ENCODE results near the gene MMP25.
"Not testable (repeated sequence)": the region's sequence is repeated elsewhere in the genome, so short reads cannot be mapped to it uniquely, and the experiment has no call there.

MMP25 gene

GRCh38 chr16:3049921-3050481, 3.6 kb downstream of the MMP25 start:
- no peak overlapping the region for H3K4me3 ChIP-seq (ENCODE audit: low read length)
- TF ChIP-seq ZNF274 (IDR thresholded peaks at IDR 0.05; ENCODE audit: low read depth, low read length): no peak

GRCh38 chr16:3050487-3050886, 4.1 kb downstream of the MMP25 start:
- no peak overlapping the region for H3K4me3 ChIP-seq (ENCODE audit: low read length)
- no peak for TF ChIP-seq ZNF274 (IDR thresholded peaks at IDR 0.05; ENCODE audit: low read depth, low read length)

- no peak for TF ChIP-seq ZNF274 (IDR thresholded peaks at IDR 0.05; ENCODE audit: low read depth, low read length)
- no peak overlapping the region for H3K4me3 ChIP-seq (ENCODE audit: low read length)
Measured at GRCh38 chr16:3051009-3051408, 4.6 kb downstream of the MMP25 start.

- TF ChIP-seq ZNF274 (IDR thresholded peaks at IDR 0.05; ENCODE audit: low read depth, low read length): no peak
- H3K4me3 ChIP-seq (ENCODE audit: low read length): no peak overlapping the region
Measured at GRCh38 chr16:3051494-3051893, 5.1 kb downstream of the MMP25 start.

- not testable (repeated sequence) for H3K4me3 ChIP-seq (ENCODE audit: low read length)
Measured at GRCh38 chr16:3052571-3053329, 6.4 kb downstream of the MMP25 start.

- H3K4me3 ChIP-seq (ENCODE audit: low read length): not testable (repeated sequence)
Measured at GRCh38 chr16:3053330-3053710, 7.0 kb downstream of the MMP25 start.

- TF ChIP-seq ZNF274 (IDR thresholded peaks at IDR 0.05; ENCODE audit: low read depth, low read length): no peak
- no peak overlapping the region for H3K4me3 ChIP-seq (ENCODE audit: low read length)
Measured at GRCh38 chr16:3054965-3055733, 8.8 kb downstream of the MMP25 start.

- not testable (repeated sequence) for H3K4me3 ChIP-seq (ENCODE audit: low read length)
Measured at GRCh38 chr16:3055734-3056115, 9.4 kb downstream of the MMP25 start.

GRCh38 chr16:3056336-3057180, 10.2 kb downstream of the MMP25 start:
- H3K4me3 ChIP-seq (ENCODE audit: low read length): no peak overlapping the region
- no peak for TF ChIP-seq ZNF274 (IDR thresholded peaks at IDR 0.05; ENCODE audit: low read depth, low read length)

GRCh38 chr16:3057181-3058138, 11.1 kb downstream of the MMP25 start:
- no peak for TF ChIP-seq ZNF274 (IDR thresholded peaks at IDR 0.05; ENCODE audit: low read depth, low read length)

GRCh38 chr16:3058139-3059030, 12.0 kb downstream of the MMP25 start:
- no peak for TF ChIP-seq ZNF274 (IDR thresholded peaks at IDR 0.05; ENCODE audit: low read depth, low read length)
- H3K4me3 ChIP-seq (ENCODE audit: low read length): peak overlapping the region; percentile 94

More at GRCh38 chr16:3057181-3058138, 11.1 kb downstream of the MMP25 start:
- H3K4me3 ChIP-seq (ENCODE audit: low read length): no peak overlapping the region; the same call in 1 of the 2 replicates

- H3K4me3 ChIP-seq (ENCODE audit: low read length): peak overlapping the region; percentile 94
- no peak for TF ChIP-seq ZNF274 (IDR thresholded peaks at IDR 0.05; ENCODE audit: low read depth, low read length)
Measured at GRCh38 chr16:3059041-3059722, 12.8 kb downstream of the MMP25 start.
